Activated naive CD4-positive, alpha-beta T cell treated with anti-CD3 and anti-CD28 coated beads, Interleukin-2, amount 50 U/mL, for 24 hours (primary cell): Measurements from ENCODE around the gene ID1.
"Not testable (repeated sequence)": the region's sequence is repeated elsewhere in the genome, so short reads cannot be mapped to it uniquely, and the experiment has no call there.

Experiments
- H3K27ac Mint-ChIP-seq: one replicate; pipeline ENCODE4 v1.8.0; 2021; ENCODE audit warnings: mild to moderate bottlenecking, mixed read lengths
- H3K27me3 Mint-ChIP-seq: one replicate; pipeline ENCODE4 v1.8.0; 2021; ENCODE audit warnings: mixed read lengths
- H3K36me3 Mint-ChIP-seq: one replicate; pipeline ENCODE4 v1.8.0; 2021; ENCODE audit warnings: mixed read lengths
- H3K4me1 Mint-ChIP-seq: one replicate; pipeline ENCODE4 v1.8.0; 2021; ENCODE audit warnings: mixed read lengths
- H3K4me3 Mint-ChIP-seq: one replicate; pipeline ENCODE4 v1.8.0; 2021; ENCODE audit warnings: mild to moderate bottlenecking, mixed read lengths
- H3K9me3 Mint-ChIP-seq: one replicate; pipeline ENCODE4 v1.8.0; 2021; ENCODE audit warnings: mixed read lengths

Gene ID1

DNA sequence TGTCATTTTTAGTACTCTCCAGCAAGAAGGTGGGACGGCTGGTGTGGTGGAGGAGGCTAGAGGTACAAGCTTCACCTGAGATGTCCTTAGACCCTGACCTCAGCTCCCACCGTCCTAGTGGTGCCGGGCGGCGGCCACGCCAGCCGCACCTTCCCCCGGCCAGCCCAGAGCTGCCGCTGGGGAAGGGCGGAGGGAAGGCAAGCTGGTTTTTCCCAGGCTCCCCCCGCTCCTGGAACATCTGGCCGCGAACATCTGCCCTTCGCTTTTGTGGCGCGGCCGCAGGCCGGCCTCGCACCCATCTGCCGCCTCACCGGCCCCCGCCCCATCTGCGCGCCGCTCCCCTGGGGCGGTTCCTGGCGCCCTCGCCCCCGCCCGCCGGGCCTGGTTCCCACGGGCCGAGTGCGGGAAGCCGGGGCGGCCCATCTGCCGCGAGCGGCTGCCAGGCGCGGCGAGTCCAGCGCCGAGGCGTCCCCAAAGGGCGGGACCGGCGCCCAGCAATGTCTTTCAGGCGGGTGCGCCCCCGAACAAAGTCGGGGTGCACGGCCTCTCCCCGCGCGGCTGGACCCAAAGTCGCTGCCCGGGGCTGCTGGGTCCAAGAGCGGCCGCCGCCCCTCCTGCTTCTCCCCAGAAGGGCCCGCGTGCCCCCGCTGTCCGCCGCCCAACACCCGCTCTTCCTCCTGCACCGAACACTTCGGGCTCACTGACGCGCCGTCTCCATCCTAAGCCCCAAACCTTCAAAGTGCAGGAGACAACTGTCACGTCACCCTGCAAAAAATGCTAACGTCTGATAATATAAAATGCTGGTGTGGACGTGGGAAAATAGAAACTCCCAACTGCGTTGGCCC lies 17.3 kb upstream of the ID1 start:
- Mint-ChIP-seq H3K27me3 (peaks cover 5% of the 10 kb centered on the region), H3K27ac (no peak overlapping the region), H3K36me3 (no peaks in the 10 kb centered on the region), H3K4me1 (peaks cover 7% of the 10 kb centered on the region), H3K9me3 (no peaks in the 10 kb centered on the region), H3K4me3 (peak overlapping the region; percentile 82)

DNA sequence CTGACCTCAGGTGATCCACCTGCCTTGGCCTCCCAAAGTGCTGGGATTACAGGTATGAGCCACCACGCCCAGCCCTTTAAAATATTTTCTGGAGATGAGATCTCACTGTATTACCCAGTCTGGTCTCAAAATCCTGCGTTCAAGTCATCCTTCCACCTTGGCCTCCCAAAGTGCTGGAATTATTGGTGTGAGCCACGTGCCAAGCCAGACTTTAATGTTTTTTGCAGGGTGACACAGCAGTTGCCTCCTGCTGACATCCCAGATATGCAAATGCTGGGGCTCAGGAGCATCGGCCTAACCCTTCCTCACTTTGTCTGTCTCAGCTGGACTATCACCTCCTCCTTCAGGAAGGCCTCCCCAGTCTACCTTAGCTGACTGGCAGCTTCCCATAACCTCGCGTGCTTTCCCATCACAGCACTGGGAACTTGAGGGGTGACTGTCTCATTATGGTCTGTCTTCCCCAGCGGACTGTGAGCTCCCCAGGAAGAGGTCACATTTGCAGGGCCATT lies 14.3 kb upstream of the ID1 start:
- Mint-ChIP-seq H3K4me3 (no peak overlapping the region), H3K36me3 (no peaks in the 10 kb centered on the region), H3K27me3 (peaks cover 5% of the 10 kb centered on the region), H3K4me1 (peaks cover 10% of the 10 kb centered on the region), H3K27ac (no peak overlapping the region), H3K9me3 (no peaks in the 10 kb centered on the region)

GRCh38 chr20:31593221-31594001 lies 11.7 kb upstream of the ID1 start:
- H3K4me1 Mint-ChIP-seq: peaks cover 4% of the 10 kb centered on the region
- no peaks in the 10 kb centered on the region for H3K9me3 Mint-ChIP-seq
- H3K4me3 Mint-ChIP-seq: no peak overlapping the region
- no peak overlapping the region for H3K27ac Mint-ChIP-seq
- H3K36me3 Mint-ChIP-seq: no peaks in the 10 kb centered on the region
- H3K27me3 Mint-ChIP-seq: peaks cover under 1% of the 10 kb centered on the region

- H3K4me3 Mint-ChIP-seq: no peak overlapping the region
- no peaks in the 10 kb centered on the region for H3K9me3 Mint-ChIP-seq
- no peak overlapping the region for H3K27ac Mint-ChIP-seq
- H3K27me3 Mint-ChIP-seq: no peaks in the 10 kb centered on the region
- H3K4me1 Mint-ChIP-seq: peaks cover 3% of the 10 kb centered on the region
- H3K36me3 Mint-ChIP-seq: no peaks in the 10 kb centered on the region
Observed at GRCh38 chr20:31594002-31594557, 11.0 kb upstream of the ID1 start.

- Mint-ChIP-seq H3K4me3 (no peak overlapping the region), H3K27ac (no peak overlapping the region), H3K9me3 (no peaks in the 10 kb centered on the region), H3K27me3 (no peaks in the 10 kb centered on the region), H3K36me3 (no peaks in the 10 kb centered on the region), H3K4me1 (peaks cover 3% of the 10 kb centered on the region)
Observed at GRCh38 chr20:31594558-31595379, 10.3 kb upstream of the ID1 start.

GRCh38 chr20:31595380-31595653 lies 9.8 kb upstream of the ID1 start:
- Mint-ChIP-seq H3K4me3 (no peak overlapping the region), H3K4me1 (peaks cover 3% of the 10 kb centered on the region), H3K27ac (no peak overlapping the region), H3K27me3 (no peaks in the 10 kb centered on the region), H3K36me3 (no peaks in the 10 kb centered on the region), H3K9me3 (no peaks in the 10 kb centered on the region)

GRCh38 chr20:31595654-31596411 lies 9.3 kb upstream of the ID1 start:
- no peak overlapping the region for H3K4me3 Mint-ChIP-seq
- H3K4me1 Mint-ChIP-seq: peaks cover 3% of the 10 kb centered on the region
- no peaks in the 10 kb centered on the region for H3K9me3 Mint-ChIP-seq
- H3K36me3 Mint-ChIP-seq: no peaks in the 10 kb centered on the region
- no peaks in the 10 kb centered on the region for H3K27me3 Mint-ChIP-seq
- no peak overlapping the region for H3K27ac Mint-ChIP-seq

DNA sequence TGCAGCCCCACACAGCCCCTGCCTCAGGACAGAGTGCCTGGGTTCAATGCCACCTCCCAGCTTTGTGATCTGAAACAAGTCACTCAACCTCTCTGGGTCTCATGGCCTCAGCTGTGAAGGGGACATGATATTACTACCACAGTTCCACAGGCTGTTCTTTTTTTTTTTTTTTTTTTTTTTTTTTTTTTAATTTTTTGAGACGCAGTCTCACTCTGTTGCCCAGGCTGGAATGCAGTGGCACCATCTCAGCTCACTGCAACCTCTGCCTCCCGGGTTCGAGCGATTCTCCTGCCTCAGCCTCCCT lies 8.7 kb upstream of the ID1 start:
- not testable (repeated sequence) for H3K4me1 Mint-ChIP-seq, H3K27me3 Mint-ChIP-seq, H3K4me3 Mint-ChIP-seq, H3K36me3 Mint-ChIP-seq, H3K27ac Mint-ChIP-seq, H3K9me3 Mint-ChIP-seq

- Mint-ChIP-seq H3K27me3 (no peaks in the 10 kb centered on the region), H3K27ac (no peak overlapping the region), H3K4me3 (no peak overlapping the region)
Observed at GRCh38 chr20:31596831-31597480, 8.1 kb upstream of the ID1 start.

DNA sequence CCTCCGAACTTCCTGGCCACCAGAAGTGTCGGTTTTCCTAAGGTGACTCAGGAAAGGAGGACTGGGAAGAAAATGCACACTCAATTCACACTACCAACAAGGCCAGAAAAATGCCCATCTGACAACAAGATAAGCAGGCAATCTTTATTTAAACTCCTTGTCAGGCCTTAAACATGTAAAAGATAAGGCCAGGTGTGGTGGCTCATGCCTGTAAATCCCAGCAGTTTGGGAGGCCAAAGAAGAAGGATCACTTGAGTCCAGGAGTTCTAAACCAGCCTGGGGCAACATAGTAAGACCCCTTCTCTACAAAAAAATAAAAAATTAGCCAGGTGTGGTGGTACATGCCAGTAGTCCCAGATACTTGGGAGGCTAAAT lies 7.6 kb upstream of the ID1 start:
- H3K4me3 Mint-ChIP-seq: no peak overlapping the region
- H3K4me1 Mint-ChIP-seq: peaks cover 3% of the 10 kb centered on the region
- H3K27me3 Mint-ChIP-seq: peaks cover 1% of the 10 kb centered on the region
- H3K36me3 Mint-ChIP-seq: no peaks in the 10 kb centered on the region
- no peak overlapping the region for H3K27ac Mint-ChIP-seq
- no peaks in the 10 kb centered on the region for H3K9me3 Mint-ChIP-seq

More at GRCh38 chr20:31596831-31597480, 8.1 kb upstream of the ID1 start:
- no peaks in the 10 kb centered on the region for H3K9me3 Mint-ChIP-seq
- H3K4me1 Mint-ChIP-seq: peaks cover 3% of the 10 kb centered on the region
- no peaks in the 10 kb centered on the region for H3K36me3 Mint-ChIP-seq

- Mint-ChIP-seq H3K36me3 (no peaks in the 10 kb centered on the region), H3K27me3 (peaks cover 13% of the 10 kb centered on the region), H3K27ac (no peak overlapping the region), H3K9me3 (no peaks in the 10 kb centered on the region), H3K4me3 (no peak overlapping the region), H3K4me1 (peaks cover 24% of the 10 kb centered on the region)
Observed at GRCh38 chr20:31602431-31602778, 2.7 kb upstream of the ID1 start.

DNA sequence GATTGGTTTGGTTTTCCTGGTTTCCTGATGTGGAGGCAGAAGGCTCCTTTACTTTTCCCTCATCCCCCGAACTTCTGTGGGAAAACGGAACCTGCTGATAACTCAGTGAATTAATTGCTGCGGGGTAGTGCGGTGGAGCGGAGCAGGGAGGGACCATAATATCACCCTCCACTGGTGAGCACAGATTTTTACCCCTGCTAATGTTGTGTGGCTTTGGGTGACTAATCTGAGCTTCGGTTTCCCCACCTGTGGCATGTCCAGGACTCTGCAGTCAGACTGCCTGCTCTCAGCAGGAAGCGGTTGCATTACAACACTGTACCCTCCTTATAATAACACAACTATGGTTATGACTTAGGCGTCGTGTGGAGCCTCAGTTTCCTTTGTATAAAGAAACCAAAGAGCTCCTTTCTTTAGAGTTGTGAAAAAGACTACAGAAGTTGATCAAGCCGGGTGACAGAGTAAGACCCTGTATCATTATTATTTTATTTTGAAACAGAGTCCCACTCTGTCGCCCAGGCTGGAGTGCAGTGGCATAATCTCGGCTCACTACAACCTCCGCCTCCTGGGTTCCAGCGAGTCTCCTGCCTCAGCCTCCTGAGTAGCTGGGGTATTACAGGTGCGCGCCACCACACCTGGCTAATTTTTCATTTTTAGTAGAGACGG lies 2.2 kb upstream of the ID1 start:
- Mint-ChIP-seq H3K27me3 (peaks cover 15% of the 10 kb centered on the region), H3K9me3 (no peaks in the 10 kb centered on the region), H3K4me1 (peaks cover 24% of the 10 kb centered on the region), H3K4me3 (peak overlapping the region; percentile 61), H3K27ac (no peak overlapping the region), H3K36me3 (no peaks in the 10 kb centered on the region)

- H3K27me3 Mint-ChIP-seq: peaks cover 20% of the 10 kb centered on the region
- H3K27ac Mint-ChIP-seq: no peak overlapping the region
- H3K4me3 Mint-ChIP-seq: peak overlapping the region; percentile 93
- H3K4me1 Mint-ChIP-seq: peaks cover 24% of the 10 kb centered on the region
- no peaks in the 10 kb centered on the region for H3K9me3 Mint-ChIP-seq
- H3K36me3 Mint-ChIP-seq: no peaks in the 10 kb centered on the region
Observed at GRCh38 chr20:31603822-31604566, 1.1 kb upstream of the ID1 start.

DNA sequence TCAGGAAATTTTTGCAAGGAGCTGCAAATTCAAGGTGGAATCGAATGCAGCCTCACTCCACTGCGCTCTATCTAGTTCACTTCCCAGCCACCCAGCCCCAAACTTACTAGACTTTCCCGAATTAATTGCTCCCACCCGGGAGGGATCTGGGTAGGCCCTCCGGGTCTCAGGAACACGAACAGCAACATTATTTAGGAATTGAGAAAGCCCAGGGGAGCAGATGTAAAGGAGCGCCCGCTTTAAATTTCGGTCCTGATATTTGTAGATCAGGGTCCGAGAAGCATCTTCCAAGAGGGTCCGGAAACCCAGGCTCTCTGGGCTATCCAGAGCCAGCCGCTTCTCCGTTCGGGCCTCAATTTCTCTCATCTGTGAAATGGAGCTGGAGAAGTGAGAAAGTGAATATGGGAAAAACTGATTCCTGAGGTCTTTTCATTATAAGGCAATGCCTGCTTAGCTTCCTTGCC lies 490 bp upstream of the ID1 start:
- Mint-ChIP-seq H3K27me3 (peaks cover 20% of the 10 kb centered on the region), H3K4me1 (peaks cover 24% of the 10 kb centered on the region), H3K27ac (no peak overlapping the region)

More for the DNA sequence above, 490 bp upstream of the ID1 start:
- Mint-ChIP-seq H3K4me3 (peak overlapping the region; percentile 93), H3K9me3 (no peaks in the 10 kb centered on the region), H3K36me3 (no peaks in the 10 kb centered on the region)
